ENCODE data around the gene SNX3.

- TF ChIP-seq, protein P1, sequence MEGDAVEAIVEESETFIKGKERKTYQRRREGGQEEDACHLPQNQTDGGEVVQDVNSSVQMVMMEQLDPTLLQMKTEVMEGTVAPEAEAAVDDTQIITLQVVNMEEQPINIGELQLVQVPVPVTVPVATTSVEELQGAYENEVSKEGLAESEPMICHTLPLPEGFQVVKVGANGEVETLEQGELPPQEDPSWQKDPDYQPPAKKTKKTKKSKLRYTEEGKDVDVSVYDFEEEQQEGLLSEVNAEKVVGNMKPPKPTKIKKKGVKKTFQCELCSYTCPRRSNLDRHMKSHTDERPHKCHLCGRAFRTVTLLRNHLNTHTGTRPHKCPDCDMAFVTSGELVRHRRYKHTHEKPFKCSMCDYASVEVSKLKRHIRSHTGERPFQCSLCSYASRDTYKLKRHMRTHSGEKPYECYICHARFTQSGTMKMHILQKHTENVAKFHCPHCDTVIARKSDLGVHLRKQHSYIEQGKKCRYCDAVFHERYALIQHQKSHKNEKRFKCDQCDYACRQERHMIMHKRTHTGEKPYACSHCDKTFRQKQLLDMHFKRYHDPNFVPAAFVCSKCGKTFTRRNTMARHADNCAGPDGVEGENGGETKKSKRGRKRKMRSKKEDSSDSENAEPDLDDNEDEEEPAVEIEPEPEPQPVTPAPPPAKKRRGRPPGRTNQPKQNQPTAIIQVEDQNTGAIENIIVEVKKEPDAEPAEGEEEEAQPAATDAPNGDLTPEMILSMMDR (IDR thresholded peaks at IDR 0.05), result no peak
- TF ChIP-seq POLR2A (IDR thresholded peaks at IDR 0.05), result no peak
Observed at GRCh38 chr6:108251252-108251651, 9.6 kb downstream of the SNX3 start.
